Right kidney (tissue), 9 donors: ENCODE data around the gene HOXD9.

Experiments
- DNase-seq: peaks from one replicate; pipeline ENCODE4 v3.0.0-alpha.2; 2016
- long read RNA-seq, 8 donors: transcript quantifications; one replicate each; lab custom pipeline, GENCODE V29; 2026

HOXD9 gene
- long read RNA-seq, donor 1, transcript HOXD9-201 (2 exons, 1,870 nt): major isoform, 44 of 44 reads
- long read RNA-seq, donor 1, partial matches to known transcripts: 0 of 44 reads
- long read RNA-seq, donor 1, other reads (novel, unspliced or antisense): 0 of 44 reads
- long read RNA-seq, donor 2, transcript HOXD9-201 (2 exons, 1,870 nt): major isoform, 22 of 51 reads
- long read RNA-seq, donor 2, partial matches to known transcripts: 29 of 51 reads
- long read RNA-seq, donor 2, other reads (novel, unspliced or antisense): 0 of 51 reads
- long read RNA-seq, donor 3, transcript HOXD9-201 (2 exons, 1,870 nt): major isoform, 17 of 24 reads
- long read RNA-seq, donor 3, partial matches to known transcripts: 7 of 24 reads
- long read RNA-seq, donor 3, other reads (novel, unspliced or antisense): 0 of 24 reads
- long read RNA-seq, donor 4, transcript HOXD9-201 (2 exons, 1,870 nt): major isoform, 49 of 49 reads
- long read RNA-seq, donor 4, partial matches to known transcripts: 0 of 49 reads
- long read RNA-seq, donor 4, other reads (novel, unspliced or antisense): 0 of 49 reads
- long read RNA-seq, donor 5, transcript HOXD9-201 (2 exons, 1,870 nt): major isoform, 39 of 39 reads
- long read RNA-seq, donor 5, partial matches to known transcripts: 0 of 39 reads
- long read RNA-seq, donor 5, other reads (novel, unspliced or antisense): 0 of 39 reads
- long read RNA-seq, donor 6, transcript HOXD9-201 (2 exons, 1,870 nt): major isoform, 56 of 138 reads
- long read RNA-seq, donor 6, partial matches to known transcripts: 82 of 138 reads
- long read RNA-seq, donor 6, other reads (novel, unspliced or antisense): 0 of 138 reads
- long read RNA-seq, donor 7, transcript HOXD9-201 (2 exons, 1,870 nt): major isoform, 72 of 141 reads
- long read RNA-seq, donor 7, partial matches to known transcripts: 16 of 141 reads
- long read RNA-seq, donor 7, other reads (novel, unspliced or antisense): 53 of 141 reads
- long read RNA-seq, donor 8, transcript HOXD9-201 (2 exons, 1,870 nt): major isoform, 42 of 42 reads
- long read RNA-seq, donor 8, partial matches to known transcripts: 0 of 42 reads
- long read RNA-seq, donor 8, other reads (novel, unspliced or antisense): 0 of 42 reads

DNA sequence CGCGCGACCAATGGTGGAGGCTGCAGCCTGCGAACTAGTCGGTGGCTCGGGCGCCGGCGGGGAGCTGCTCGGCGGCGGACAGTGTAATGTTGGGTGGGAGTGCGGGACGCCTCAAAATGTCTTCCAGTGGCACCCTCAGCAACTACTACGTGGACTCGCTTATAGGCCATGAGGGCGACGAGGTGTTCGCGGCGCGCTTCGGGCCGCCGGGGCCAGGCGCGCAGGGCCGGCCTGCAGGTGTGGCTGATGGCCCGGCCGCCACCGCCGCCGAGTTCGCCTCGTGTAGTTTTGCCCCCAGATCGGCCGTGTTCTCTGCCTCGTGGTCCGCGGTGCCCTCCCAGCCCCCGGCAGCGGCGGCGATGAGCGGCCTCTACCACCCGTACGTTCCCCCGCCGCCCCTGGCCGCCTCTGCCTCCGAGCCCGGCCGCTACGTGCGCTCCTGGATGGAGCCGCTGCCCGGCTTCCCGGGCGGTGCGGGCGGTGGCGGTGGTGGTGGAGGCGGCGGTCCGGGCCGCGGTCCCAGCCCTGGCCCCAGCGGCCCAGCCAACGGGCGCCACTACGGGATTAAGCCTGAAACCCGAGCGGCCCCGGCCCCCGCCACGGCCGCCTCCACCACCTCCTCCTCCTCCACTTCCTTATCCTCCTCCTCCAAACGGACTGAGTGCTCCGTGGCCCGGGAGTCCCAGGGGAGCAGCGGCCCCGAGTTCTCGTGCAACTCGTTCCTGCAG is at the start of gene HOXD9:
Gene HOXD9 (plus strand): TSS at position 37 of the 728 bp plus-strand sequence. CDS start 50 bp downstream, at position 87.
- peak; percentile 88 for DNase-seq

DNA sequence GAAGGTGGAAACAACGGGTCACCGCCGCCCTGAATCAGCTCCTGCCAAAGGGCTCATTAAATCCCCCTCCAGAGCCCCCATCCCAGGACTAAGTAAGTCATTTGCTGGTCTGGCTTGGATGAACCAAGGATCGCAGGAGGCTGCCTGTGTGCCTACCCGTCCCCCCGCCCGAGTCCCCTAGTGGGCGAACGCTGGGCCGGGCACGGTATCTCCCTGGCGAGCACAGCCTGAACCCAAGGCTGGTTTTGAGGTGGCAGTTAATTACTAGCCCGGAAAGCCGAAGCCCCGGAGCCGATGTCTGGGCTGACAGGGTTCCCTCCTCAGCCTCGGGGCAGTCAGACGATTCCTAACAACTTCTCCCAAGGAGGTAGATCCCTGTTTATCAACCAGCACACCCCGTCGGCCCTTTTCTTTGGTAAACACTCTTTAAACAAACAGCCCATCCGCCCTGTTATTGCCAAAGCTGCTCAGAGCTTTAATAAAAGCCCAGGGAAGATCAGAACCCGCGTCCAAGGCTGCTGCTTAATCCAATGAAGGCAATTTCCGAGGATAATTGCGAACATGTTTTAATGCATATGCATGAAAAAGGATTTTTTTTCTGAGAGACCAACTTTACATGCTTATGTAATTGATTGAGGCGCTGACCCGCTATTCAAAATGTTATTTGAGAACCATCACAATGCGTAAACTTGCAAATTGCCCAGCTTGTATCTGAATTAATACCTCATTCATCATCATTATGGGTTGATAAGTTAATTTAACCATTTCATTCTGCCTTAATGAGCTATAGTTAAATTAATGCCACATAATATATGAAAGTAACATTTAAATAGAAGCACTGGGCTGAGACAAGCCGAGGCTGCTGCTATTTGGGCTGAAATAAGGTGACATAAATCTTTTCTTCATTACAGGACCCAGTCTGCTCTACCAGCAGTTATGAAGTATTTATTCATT is 49.3 kb upstream of the HOXD9 start:
- DNase-seq: peak; percentile 60

DNA sequence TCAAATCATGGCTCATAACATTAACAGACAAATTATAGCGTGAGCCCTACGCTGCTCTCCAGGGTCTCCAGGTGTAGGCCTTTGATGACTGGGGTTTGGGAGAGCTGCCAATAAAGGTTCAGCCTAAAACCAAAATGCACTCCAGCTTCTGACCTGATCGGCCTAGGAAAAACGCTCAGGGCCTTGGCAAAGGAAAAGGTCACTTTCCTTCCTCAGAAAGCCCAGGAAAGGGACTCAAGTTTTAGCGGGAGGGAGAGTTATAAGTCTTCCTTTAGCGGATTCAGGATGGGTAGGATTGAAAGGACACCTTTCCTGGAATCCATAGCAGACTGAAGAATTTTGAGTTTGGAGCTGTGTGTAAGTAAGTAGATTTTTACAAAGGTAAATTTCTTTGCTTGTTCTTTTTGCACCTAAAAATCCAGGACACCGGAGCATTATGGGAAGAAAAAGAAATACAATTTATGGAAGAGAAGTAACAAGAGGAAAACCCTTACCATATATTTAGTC is 47.5 kb upstream of the HOXD9 start:
- DNase-seq: no peak

DNA sequence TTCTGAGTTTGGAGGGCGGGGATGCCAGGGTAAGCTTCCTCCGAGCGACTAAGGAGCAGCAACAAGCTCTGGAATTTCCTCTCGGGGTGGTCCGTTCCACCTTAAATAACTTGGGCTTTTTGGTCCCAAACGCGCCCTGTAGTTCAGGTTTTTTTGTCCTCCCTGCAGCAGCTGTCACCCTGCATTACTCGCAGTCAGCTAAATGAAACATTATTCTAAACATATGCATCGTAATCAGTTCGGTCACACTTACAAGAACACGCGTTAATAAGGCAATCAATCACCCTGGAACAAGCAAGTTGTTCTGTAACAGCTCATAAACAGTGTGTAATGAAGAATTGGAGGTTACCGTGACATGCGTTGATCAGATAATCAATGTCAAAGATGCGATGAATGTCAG is 47.0 kb upstream of the HOXD9 start:
- DNase-seq: peak; percentile 50

DNA sequence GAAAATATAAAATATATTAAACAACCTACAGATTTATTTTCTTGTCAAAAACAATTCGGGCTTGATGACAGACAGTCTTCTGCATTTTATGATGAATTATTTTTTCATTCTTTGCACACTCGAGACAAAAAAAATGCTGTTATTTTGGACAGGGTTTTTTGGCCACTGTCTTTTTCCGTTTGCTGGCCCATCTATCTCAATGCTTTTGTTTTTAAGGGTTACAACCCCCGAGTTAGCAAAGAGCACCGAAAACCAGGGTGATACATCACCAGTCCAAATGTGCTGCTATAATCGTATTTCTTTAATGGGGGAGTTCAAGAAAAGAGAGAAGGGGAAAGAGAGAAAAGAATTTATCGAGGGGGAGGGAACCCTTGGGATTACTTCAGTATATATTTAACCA is 46.5 kb upstream of the HOXD9 start:
- no peak for DNase-seq

DNA sequence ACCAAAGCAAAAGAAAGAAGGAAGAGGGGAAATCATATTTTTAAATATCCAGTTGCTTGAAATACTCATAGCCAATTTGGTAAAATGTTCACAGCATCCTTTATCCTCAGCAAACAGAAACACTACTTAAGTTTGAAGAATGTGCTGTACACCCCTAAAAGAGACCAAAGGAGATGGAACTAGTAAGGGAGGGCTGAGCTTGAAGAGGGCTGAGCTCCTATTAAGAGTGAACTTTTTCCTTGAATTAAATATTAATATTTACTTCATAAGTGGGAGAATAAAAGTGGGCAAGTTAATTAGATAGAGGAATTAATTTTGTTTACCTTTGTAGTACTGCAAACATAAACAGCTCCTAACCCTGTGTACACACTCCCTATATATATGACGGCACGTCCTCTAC is 45.7 kb upstream of the HOXD9 start:
- peak; percentile 48 for DNase-seq

DNA sequence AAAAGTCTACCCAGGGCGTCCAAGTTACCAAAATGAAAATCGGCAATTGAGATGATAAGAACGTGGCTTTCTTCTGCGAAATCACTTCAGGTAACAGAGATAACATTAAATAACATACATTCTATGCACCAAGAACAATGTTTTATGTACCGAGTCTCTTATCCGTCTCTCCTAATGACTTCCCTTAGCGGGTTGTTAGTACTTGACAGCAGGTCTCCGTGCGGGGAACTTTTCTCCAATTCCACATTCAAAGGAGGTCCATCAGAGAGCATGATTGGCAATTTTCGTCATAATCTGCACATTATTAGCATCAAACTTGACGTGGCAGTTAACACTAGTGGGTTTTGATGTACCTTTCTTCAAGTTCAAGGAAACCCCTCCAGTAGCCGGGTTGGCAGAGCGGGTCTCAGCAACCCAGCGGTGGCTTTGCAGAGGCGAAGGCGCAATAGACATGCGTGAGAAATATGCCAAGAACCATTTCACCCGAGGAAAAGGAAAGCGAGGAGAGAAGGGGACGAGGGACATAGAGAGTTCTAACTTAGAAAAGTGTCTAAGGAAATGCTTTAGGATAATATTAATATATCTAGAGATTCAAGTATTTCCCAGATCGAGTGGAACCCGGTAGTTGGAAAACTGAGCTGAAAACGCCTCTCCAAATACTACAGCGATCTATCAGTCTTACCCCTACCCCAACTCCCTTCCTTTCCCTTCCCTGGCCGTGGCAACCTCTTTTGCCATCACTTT is 43.8 kb upstream of the HOXD9 start:
- peak; percentile 70 for DNase-seq

DNA sequence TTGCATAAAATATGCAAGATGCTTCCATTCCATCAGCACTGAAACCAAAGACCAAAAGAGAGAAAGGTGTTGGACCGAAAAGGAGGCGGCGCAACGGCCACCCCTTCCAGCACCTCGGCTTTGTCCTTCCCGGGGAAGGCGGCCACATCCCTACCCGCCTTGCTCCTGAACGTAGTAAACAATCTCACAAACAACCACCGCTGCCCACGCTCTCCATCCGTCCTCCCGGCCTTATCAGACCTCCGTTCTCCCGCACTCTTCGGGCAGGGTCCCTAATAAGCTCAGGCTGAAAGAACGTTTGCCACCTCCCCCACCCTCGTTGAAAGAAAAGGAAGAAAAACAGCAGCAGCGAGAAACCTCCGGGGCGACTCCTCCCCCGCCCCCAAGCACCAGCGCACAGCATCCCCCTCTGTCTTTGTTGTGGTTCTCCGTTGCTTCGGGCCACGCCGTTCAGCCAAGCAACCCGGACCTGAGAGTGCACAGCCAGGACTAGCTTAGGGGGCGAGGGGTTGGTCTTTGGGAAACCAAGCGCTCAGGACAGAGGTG is 43.2 kb upstream of the HOXD9 start:
- peak; percentile 63 for DNase-seq

DNA sequence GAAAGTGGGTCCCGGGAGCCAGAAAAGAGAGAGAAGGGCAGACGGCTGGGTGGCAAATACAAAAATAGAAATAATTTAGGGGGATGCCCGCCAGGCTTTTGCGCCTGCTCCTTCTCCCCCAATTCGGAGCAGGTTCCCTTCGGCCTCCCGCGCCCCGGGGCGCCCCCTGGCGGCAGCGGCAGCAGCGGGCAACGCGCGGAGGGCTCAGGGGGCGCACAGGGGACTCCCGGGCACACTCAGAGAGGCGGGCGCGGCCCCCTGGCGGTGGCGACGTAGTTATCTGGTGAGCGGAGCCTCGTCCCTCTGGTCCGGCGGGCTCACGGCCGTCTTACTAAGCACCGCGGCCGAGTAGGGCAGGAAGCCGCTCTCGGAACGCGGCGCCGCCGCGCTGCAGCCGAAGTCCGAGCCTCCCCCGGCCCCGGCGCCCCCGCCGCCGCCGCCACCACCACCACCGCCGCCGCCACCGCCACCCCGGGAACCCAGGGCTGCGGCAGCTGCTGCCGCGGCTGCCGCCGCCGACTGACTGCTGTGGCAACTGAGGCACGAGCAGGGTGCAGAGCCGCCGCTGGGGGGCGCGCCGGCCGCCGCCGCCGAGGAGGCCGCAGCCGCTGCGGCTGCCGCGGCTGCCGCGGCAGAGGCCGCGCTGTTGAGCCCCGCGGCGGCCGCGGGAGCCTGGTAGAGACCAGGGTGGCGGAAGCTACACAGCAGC is 42.5 kb upstream of the HOXD9 start:
- DNase-seq: peak; percentile 75

DNA sequence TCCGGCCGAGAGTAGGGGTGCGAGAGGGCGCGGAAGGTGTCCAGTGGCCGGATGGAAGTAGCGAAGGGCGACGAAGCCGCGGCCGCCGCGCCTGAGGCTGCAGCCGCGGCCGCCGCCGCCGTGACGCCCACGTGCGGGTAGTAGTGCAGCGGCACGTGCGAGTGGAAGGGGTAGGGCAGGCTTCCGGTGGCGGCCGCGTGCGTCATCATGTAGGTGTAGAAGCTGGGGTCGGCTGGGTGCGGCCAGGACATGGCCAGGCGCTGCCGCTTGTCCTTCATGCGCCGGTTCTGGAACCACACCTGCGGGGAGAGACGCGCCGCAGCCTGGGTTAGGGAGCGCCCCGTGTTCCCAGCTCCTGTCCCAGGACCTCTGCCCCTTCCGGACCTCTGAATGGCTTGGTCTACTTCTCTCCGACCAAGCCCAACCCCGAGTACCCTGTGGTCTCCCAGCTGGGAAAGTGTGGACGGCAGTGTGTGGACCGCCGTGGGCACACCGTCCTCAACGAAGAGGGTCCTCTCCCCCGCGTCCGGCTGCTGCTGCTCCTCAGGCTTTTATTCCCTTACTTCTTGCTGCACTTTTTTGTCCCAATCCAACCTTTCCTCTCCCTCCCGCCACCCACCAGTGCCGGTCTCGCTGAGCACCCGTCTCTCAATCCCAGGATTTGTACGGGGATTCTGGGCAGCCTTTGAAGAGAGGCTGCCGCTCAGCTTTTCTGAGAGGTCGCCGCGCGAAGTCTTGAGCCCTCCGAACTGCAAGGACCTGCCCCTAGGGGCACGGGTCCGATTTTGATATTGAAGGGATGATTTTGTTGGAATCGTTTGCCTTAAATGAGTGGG is 41.8 kb upstream of the HOXD9 start:
- DNase-seq: peak; percentile 85

DNA sequence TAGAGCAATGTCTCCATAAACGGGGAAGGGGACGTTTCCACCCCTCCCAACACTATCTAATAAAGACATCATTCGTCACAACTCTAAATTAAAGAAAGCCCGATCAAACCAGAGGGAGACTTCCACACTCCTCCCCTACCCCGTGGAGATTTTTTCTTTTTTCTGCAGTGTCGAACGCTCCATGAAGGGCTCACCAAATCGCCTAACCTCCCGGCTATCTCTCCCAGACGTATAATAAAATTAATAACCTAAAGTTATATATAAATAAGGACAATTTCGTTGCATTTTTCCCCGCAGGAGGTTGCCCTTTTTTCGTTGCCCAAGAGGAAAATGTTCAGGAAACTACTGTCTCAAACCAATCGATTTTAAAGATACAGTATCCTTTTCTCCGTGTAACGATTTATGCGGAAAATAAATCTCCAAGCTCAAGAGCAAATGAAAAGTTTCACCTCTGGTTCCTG is 41.1 kb upstream of the HOXD9 start:
- no peak for DNase-seq

DNA sequence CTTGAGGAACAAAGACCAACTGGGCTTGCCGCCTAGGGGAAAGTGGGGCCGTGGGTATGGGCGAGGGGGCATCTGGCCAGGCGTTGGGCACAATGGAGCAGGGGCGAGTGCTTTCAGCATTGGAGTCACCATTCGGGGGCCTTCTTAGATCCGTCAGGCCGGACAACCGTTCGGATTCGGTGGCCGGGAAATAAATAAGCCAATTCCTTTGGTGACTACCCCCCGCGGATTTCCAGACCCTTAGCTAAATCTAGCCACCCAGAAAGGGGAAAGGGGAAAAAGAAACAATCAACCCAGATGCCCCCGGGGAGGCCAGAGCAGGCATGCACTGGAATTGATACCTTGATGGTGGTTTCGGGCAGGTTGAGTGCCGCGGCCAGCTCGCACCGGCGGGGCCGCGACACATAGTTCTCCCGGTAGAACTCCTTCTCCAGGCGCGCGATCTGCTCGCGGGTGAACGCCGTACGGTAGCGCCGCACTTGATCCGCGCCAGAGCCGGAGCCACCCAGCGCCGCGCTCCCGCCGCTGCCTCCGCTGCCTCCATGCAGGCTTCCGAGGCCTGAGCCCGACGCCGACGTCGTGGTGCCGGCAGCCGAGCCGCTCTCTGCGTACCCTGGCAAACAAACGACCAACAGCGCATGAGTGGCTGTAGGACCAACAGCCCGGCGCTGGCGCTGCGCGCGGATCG is 40.5 kb upstream of the HOXD9 start:
- peak; percentile 92 for DNase-seq

DNA sequence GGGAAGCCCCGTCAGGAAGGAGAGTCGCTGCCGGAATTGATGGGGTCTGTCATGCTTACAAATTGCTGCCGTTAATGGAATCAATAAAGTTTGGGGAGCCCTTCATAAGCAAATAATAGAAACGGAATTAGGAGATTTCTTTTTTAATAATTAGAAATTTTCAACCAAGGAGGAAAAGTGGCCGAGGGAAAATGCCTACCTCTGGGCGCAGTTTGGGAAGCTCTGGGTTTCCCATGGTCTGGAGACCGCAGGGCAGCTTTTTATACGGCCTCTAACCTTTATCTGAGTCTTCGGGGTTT is 40.0 kb upstream of the HOXD9 start:
- no peak for DNase-seq

DNA sequence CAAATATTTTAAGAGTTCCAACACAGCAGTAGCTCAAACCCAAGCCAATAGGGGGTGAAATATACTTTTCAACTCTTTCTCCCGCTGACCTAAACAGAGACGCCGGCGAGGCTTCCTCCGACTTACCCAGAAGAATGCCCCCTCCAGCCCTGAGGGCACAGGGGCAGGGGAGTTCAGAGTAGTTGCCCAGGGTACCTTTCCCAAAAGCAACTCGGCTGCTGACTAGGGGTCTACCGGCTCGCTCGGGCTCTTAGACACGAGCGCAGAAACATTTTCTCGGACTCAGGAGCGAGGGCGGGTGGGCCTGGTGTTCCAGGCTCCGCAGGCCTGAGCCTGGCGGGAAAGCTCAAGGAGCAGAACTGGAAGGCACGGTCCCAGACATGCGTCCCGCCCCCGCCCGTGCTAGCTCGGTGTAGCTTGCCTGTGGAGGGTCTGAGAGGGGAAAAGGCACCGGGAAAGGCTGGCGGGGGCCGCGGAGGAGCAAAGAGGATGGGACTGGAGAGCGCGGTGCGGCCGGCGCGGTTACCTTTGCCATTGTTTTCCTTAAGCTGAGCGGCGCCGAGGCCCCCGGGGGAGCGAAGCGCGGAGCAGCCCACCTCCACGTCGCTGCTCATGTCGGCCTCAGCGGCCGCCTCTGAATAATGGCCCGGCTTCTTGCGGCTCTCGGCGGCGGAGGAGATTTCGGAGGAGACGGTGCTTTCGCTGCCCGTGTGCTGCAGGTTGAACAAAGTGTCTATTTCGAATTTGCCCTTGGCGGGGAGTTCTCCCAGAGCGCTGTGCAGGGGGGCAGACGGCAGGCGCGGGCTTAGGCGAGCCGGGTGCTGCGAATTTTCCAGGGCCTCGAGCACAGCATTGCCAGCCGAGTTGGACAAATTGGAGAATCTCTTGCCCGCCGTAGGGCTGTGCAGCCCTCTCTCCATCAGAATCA is 39.4 kb upstream of the HOXD9 start:
- DNase-seq: peak; percentile 83

DNA sequence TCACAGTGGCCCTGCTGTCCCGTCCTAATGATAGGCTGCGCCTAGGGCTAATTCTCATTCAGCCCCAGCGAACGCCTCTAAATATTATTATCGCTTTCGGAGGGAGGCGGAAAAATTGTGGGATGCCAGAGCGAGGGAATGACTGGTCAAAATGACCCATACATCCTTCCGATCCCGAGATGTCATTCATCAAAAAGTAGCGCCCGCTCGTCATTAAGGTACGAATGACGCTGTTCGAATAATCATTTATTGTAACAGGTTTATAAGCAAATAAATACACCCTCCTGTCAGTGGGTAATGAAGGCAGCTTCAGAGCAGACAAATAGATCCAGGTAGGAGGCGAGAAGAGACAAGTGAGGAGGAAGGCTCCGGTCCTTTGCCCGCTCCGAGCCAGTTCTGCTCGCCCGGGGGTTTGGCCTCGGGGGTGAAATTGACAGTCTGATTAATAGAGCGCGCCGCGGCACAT is 38.7 kb upstream of the HOXD9 start, which contains the start of gene EVX2:
Gene EVX2 (minus strand): TSS at position 167 of the 466 bp plus-strand sequence. CDS start 186 bp downstream, outside the sequence.
- DNase-seq: peak; percentile 64

DNA sequence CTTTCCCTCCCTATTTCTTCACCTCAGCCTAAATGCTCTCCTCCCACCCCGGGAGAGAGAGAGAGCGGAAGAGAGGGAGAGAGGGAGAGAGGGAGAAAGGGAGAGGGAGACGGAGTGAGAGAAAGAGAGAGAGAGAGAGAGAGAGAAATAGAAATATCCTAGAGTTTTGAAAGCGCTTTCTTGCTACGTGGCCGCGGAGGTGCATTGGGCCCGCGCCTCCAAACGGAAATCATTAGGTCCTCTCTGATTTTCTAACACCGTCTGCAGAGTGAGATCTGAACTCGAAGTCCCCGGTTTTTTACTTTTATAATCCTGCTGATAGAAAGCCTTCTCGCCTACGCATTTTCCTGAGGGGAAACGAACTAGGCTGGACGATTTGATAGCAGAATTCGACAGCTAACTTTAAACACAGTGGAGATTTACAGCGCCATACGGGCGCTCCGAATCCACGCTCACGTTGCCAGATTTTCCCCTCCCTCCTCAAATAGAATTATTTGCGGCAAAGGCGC is 37.9 kb upstream of the HOXD9 start:
- no peak for DNase-seq
